Measurements from ENCODE around the gene SERPINA3. TPM values are rescaled to one million over a fixed set of nuclear protein-coding genes. Genes with fewer than 3 reads are reported as not detected.

The SERPINA3 gene
- total RNA-seq, 1 experiment from 2014 or later: 0.17 TPM

DNA sequence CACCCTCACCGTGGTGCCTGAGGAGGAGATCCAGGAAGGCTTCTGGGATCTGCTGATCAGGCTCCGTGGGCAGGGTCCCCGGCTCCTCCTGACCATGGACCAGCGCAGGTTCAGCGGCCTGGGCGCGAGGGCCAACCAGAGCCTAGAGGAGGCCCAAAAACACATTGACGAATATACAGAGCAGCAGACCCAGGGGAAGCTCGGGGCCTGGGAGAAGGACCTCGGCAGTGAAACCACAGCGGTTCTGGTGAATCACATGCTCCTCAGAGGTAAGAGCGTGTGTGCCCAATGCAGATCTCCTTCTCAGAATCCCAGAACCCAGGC is 29.4 kb downstream of the SERPINA3 start:
- no TSS peak for BruUV-seq (replicated peaks)
- TF ChIP-seq EZH2 (IDR thresholded peaks at IDR 0.05; ENCODE audit: borderline replicate concordance, low read depth, low read length, poor library complexity, severe bottlenecking): no peak
- TF ChIP-seq, protein P1, sequence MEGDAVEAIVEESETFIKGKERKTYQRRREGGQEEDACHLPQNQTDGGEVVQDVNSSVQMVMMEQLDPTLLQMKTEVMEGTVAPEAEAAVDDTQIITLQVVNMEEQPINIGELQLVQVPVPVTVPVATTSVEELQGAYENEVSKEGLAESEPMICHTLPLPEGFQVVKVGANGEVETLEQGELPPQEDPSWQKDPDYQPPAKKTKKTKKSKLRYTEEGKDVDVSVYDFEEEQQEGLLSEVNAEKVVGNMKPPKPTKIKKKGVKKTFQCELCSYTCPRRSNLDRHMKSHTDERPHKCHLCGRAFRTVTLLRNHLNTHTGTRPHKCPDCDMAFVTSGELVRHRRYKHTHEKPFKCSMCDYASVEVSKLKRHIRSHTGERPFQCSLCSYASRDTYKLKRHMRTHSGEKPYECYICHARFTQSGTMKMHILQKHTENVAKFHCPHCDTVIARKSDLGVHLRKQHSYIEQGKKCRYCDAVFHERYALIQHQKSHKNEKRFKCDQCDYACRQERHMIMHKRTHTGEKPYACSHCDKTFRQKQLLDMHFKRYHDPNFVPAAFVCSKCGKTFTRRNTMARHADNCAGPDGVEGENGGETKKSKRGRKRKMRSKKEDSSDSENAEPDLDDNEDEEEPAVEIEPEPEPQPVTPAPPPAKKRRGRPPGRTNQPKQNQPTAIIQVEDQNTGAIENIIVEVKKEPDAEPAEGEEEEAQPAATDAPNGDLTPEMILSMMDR (conservative IDR thresholded peaks at IDR 0.05; ENCODE audit: low read depth, low read length): no peak
- CTCF ChIA-PET: no interaction called here
- H3K9me3 ChIP-seq (ENCODE audit: low read depth, low read length, poor library complexity, severe bottlenecking): no peaks in the 10 kb centered on the region
- H3K27me3 ChIP-seq (replicated peaks; ENCODE audit: insufficient read depth, low read depth, low read length, poor library complexity): no peaks in the 10 kb centered on the region
- intact Hi-C loops (cut with micrococcal nuclease; ENCODE audit: unreplicated experiment): no loop called here
- H3K36me3 ChIP-seq (ENCODE audit: insufficient read depth, low read length, poor library complexity, severe bottlenecking): no peaks in the 10 kb centered on the region
- H3K4me3 ChIP-seq (ENCODE audit: low read depth, low read length, poor library complexity, severe bottlenecking): no peak overlapping the region
- POLR2A ChIA-PET (ENCODE audit: low non-redundant PET): no interaction called here
- DNase-seq (ENCODE audit: low spot score): no peak
- no peak overlapping the region for H3K27ac ChIP-seq (ENCODE audit: low read depth, low read length, poor library complexity, severe bottlenecking)
- H3K4me1 ChIP-seq (ENCODE audit: insufficient read depth, low read length, poor library complexity, severe bottlenecking): no peaks in the 10 kb centered on the region

DNA sequence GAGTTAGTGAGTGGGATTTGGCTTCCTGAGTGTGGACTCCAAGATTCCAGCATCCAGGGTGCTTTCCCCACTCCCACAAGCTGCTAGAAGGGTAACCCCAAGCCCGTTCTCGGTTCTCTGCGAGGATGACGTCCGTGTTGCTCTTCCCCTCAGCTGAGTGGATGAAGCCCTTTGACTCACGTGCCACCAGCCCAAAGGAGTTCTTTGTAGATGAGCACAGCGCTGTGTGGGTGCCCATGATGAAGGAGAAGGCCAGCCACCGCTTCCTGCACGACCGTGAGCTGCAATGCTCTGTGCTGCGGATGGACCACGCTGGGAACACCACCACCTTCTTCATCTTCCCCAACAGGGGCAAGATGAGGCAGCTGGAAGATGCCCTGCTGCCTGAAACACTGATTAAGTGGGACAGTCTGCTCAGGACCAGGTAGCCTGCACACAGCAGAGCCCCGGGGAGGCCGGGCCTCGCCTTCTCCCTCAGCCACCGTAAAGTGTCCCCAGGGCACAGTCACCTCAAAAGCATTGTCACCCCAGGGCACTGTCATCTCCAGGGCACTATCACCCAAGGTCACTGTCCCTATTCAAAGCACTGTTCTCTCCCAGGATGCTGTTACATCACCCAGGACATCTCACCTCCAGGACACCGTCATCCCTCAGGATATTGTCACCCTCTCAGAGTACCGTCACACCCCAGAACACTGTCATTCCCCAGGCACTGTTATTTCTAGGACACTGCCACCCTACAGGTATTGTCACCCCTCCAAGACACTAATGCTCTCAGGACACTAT is 31.3 kb downstream of the SERPINA3 start:
- ChIA-PET CTCF (no interaction called here), POLR2A (ENCODE audit: low non-redundant PET) (no interaction called here)
- intact Hi-C loops (cut with micrococcal nuclease; ENCODE audit: unreplicated experiment): no loop called here
- no peaks in the 10 kb centered on the region for H3K36me3 ChIP-seq (ENCODE audit: insufficient read depth, low read length, poor library complexity, severe bottlenecking)
- H3K27me3 ChIP-seq (replicated peaks; ENCODE audit: insufficient read depth, low read depth, low read length, poor library complexity): no peaks in the 10 kb centered on the region
- TF ChIP-seq, protein P1 (conservative IDR thresholded peaks at IDR 0.05; ENCODE audit: low read depth, low read length): no peak
- no peak for TF ChIP-seq EZH2 (IDR thresholded peaks at IDR 0.05; ENCODE audit: borderline replicate concordance, low read depth, low read length, poor library complexity, severe bottlenecking)
- no peak overlapping the region for H3K27ac ChIP-seq (ENCODE audit: low read depth, low read length, poor library complexity, severe bottlenecking)
- H3K9me3 ChIP-seq (ENCODE audit: low read depth, low read length, poor library complexity, severe bottlenecking): no peaks in the 10 kb centered on the region
- H3K4me3 ChIP-seq (ENCODE audit: low read depth, low read length, poor library complexity, severe bottlenecking): no peak overlapping the region
- no peak for DNase-seq (ENCODE audit: low spot score)
- no peaks in the 10 kb centered on the region for H3K4me1 ChIP-seq (ENCODE audit: insufficient read depth, low read length, poor library complexity, severe bottlenecking)
- BruUV-seq (replicated peaks): no TSS peak

DNA sequence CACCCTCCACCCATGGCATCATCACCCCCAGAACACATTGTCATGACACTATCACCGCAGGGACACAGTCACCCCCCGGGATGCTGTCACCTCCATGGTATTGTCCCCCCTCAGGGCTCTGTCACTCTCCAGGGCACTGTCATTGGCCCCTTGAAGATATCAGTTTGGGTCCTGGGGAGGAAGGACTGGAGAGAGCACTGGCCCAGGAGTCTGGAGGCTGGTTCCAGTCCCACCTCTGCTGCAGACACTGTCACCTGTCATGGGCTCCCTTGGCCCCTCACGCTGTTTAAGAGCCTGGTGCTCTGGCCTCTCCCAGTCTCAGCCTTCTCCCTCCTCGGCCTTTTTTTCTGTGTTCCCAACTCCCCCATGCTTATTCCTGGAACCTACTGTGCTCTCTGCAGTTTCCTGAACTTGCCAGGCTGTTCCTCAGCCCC is 31.9 kb downstream of the SERPINA3 start:
- no TSS peak for BruUV-seq (replicated peaks)
- POLR2A ChIA-PET (ENCODE audit: low non-redundant PET): no interaction called here
- Histone ChIP-seq H3K27ac (ENCODE audit: low read depth, low read length, poor library complexity, severe bottlenecking) (no peak overlapping the region), H3K36me3 (ENCODE audit: insufficient read depth, low read length, poor library complexity, severe bottlenecking) (no peaks in the 10 kb centered on the region), H3K27me3 (replicated peaks; ENCODE audit: insufficient read depth, low read depth, low read length, poor library complexity) (no peaks in the 10 kb centered on the region), H3K4me1 (ENCODE audit: insufficient read depth, low read length, poor library complexity, severe bottlenecking) (no peaks in the 10 kb centered on the region), H3K4me3 (ENCODE audit: low read depth, low read length, poor library complexity, severe bottlenecking) (no peak overlapping the region), H3K9me3 (ENCODE audit: low read depth, low read length, poor library complexity, severe bottlenecking) (no peaks in the 10 kb centered on the region)
- intact Hi-C loops (cut with micrococcal nuclease; ENCODE audit: unreplicated experiment): no loop called here
- CTCF ChIA-PET: no interaction called here
- no peak for DNase-seq (ENCODE audit: low spot score)
- TF ChIP-seq, protein P1 (conservative IDR thresholded peaks at IDR 0.05; ENCODE audit: low read depth, low read length): no peak
- TF ChIP-seq EZH2 (IDR thresholded peaks at IDR 0.05; ENCODE audit: borderline replicate concordance, low read depth, low read length, poor library complexity, severe bottlenecking): no peak
